ENCODE data around the gene USP31.

The USP31 gene

DNA sequence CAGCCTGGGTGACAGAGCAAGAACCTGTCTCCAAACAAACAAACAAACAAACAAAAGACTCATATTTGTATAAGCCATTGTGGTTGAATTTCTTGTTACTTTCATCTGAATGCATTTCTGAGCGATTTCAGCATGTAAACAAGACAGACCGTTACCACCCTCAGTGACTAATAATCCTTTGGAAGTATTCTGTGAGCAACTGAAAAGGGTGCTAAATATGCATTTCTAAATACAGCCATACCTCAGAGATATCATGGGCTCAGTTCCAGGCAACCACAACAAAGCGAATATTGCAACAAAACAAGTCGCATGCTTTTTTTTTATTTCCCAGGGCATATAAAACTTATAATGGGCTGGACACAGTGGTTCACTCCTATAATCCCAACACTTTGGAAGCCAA lies 109.0 kb downstream of the USP31 start:
- no peak for TF ChIP-seq CTCF (IDR thresholded peaks at IDR 0.05; ENCODE audit: control insufficient read depth, insufficient read depth, low read depth, low read length, missing control alignments)
- no peak for DNase-seq (ENCODE audit: low read depth)
- no peak overlapping the region for H3K4me3 ChIP-seq (ENCODE audit: control insufficient read depth, low read depth, low read length)

DNA sequence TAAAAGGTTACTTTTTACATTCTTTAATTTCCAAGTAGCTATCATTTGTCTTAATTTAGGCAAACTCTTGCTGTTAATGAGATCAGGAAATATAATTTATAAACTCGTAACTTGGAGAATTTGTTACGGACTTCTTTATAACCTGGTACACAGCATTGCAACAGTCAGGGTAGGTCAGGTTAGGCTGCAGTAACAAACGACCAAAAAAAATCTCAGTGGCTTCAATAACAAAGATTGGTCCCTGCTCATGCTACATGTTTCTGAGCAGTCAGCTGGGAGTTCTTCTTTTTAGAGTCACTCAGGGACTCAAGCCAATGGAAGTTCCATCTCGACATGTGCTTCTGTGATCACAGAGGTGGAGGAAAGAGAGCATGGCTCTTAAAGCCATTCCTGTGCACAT lies 110.1 kb downstream of the USP31 start:
- DNase-seq (ENCODE audit: low read depth) = no peak
- no peak for TF ChIP-seq CTCF (IDR thresholded peaks at IDR 0.05; ENCODE audit: control insufficient read depth, insufficient read depth, low read depth, low read length, missing control alignments)

DNA sequence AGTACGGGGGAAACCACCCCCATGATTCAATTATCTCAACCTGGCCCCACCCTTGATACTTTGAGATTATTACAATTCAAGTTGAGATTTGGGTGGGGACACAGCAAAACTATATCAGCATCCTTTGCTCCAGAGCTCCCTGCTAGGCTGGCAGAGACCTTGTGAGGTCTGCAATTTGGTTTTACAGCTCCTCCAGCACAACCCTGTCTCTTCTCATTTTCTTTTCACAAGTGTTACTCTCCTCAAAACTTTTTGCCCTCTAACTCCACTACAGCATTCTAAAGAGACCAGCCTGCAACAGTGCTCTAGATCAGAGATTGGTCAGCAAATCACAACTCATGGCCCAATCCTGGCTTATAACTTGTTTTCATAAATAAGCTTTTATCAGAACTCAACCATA lies 114.0 kb downstream of the USP31 start:
- no peak for DNase-seq (ENCODE audit: low read depth)
- no peak overlapping the region for H3K4me3 ChIP-seq (ENCODE audit: control insufficient read depth, low read depth, low read length)
- no peak for TF ChIP-seq CTCF (IDR thresholded peaks at IDR 0.05; ENCODE audit: control insufficient read depth, insufficient read depth, low read depth, low read length, missing control alignments)

More for the DNA sequence above, 110.1 kb downstream of the USP31 start:
- no peak overlapping the region for H3K4me3 ChIP-seq (ENCODE audit: control insufficient read depth, low read depth, low read length)

DNA sequence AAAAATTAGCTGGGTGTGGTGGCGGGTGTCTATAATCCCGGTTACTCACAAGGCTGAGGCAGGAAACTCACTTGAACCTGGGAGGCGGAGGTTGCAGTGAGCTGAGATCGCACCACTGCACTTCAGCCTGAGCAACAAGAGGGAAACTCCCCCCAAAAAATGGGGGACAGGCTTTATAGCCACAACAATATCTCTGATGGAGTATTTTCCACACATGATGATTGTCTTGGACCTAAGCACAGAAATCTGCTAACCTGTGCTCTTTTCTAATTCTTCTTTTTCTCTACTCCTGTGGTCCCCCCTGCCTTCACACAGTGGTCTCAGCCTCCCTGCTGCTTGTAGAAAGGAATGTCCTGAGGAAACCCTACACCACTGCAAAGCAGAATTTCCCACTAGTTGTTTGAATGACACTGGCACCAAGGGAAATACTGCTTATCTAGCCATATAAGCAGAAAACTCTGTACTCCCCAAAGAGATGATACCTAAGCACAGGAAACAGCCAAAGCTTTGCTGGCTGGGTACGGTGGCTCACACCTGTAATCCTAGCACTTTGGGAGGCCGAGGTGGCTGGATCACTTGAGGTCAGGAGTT lies 117.6 kb downstream of the USP31 start:
- DNase-seq (ENCODE audit: low read depth) = no peak
- no peak for TF ChIP-seq CTCF (IDR thresholded peaks at IDR 0.05; ENCODE audit: control insufficient read depth, insufficient read depth, low read depth, low read length, missing control alignments)
- no peak overlapping the region for H3K4me3 ChIP-seq (ENCODE audit: control insufficient read depth, low read depth, low read length)

DNA sequence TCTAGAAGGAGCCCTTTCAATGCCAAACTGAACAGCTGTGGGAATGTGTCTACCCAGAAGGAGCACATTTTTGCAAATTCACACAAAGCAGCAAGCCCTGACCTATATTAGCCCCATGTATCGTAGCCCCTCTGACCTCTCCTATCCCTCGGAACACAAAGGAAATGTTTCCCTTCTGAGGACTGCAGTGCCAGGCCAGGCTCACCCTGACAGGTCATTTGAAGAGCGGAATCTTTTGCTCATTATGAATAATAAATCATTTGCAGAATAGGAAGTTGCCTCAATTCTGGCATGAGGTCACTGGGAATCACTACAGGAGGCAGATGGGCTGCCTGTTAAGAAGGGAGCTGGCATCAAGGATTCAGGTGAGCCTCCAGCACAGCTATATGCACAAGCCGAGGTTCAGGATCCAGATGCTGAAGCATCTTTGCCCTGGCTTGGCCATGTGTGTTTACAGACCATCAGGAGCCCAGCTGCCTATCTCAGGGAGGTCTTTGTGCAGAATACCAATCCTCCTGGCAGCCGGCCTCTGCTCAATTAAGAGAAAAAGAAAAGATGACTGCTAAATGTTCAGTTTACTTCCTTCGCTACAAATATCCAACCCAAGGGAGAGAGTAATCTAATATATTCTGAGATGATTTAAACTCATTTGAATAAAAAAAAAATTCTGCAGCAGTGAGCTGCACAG lies 119.4 kb downstream of the USP31 start:
- no peak for TF ChIP-seq CTCF (IDR thresholded peaks at IDR 0.05; ENCODE audit: control insufficient read depth, insufficient read depth, low read depth, low read length, missing control alignments)
- H3K4me3 ChIP-seq (ENCODE audit: control insufficient read depth, low read depth, low read length) = no peak overlapping the region
- no peak for DNase-seq (ENCODE audit: low read depth)

GRCh38 chr16:23027386-23027785 lies 121.9 kb downstream of the USP31 start:
- DNase-seq (ENCODE audit: low read depth) = no peak
- TF ChIP-seq CTCF (IDR thresholded peaks at IDR 0.05; ENCODE audit: control insufficient read depth, insufficient read depth, low read depth, low read length, missing control alignments) = no peak
- no peak overlapping the region for H3K4me3 ChIP-seq (ENCODE audit: control insufficient read depth, low read depth, low read length)
